Measurements from ENCODE around the gene DCHS1.

Gene DCHS1

GRCh38 chr11:6670202-6670830 is 14.7 kb upstream of the DCHS1 start:
- DNase-seq = no peak

- no peak for DNase-seq
Observed at GRCh38 chr11:6667733-6668374, 12.2 kb upstream of the DCHS1 start.

- no peak for DNase-seq
Observed at GRCh38 chr11:6666302-6667183, 10.9 kb upstream of the DCHS1 start.

GRCh38 chr11:6664551-6664950 is 8.9 kb upstream of the DCHS1 start:
- no peak for DNase-seq

GRCh38 chr11:6663794-6664469 is 8.3 kb upstream of the DCHS1 start:
- no peak for DNase-seq

- no peak for DNase-seq
Observed at GRCh38 chr11:6660712-6661111, 5.1 kb upstream of the DCHS1 start.

- no peak for DNase-seq
Observed at GRCh38 chr11:6658647-6659046, 3.0 kb upstream of the DCHS1 start.

- DNase-seq = no peak
Observed at GRCh38 chr11:6657346-6657745, 1.7 kb upstream of the DCHS1 start.

- no peak for DNase-seq
Observed at GRCh38 chr11:6656936-6657335, 1.3 kb upstream of the DCHS1 start.

- no peak for DNase-seq
Observed at GRCh38 chr11:6656584-6656915, 941 bp upstream of the DCHS1 start.

- peak; percentile 61 for DNase-seq
Observed at GRCh38 chr11:6655020-6655789, 404 bp downstream of the DCHS1 start.

- DNase-seq = no peak
Observed at GRCh38 chr11:6654281-6655019, 1.2 kb downstream of the DCHS1 start.

- no peak for DNase-seq
Observed at GRCh38 chr11:6653656-6654055, 2.0 kb downstream of the DCHS1 start.

- DNase-seq = no peak
Observed at GRCh38 chr11:6653097-6653496, 2.5 kb downstream of the DCHS1 start.

GRCh38 chr11:6652182-6652581 is 3.4 kb downstream of the DCHS1 start:
- DNase-seq = no peak

- DNase-seq = no peak
Observed at GRCh38 chr11:6650980-6651379, 4.6 kb downstream of the DCHS1 start.

- DNase-seq = no peak
Observed at GRCh38 chr11:6650104-6650503, 5.5 kb downstream of the DCHS1 start.

GRCh38 chr11:6648501-6648900 is 7.1 kb downstream of the DCHS1 start:
- no peak for DNase-seq

- peak; percentile 4 for DNase-seq
Observed at GRCh38 chr11:6647836-6648235, 7.8 kb downstream of the DCHS1 start.

GRCh38 chr11:6646918-6647679 is 8.5 kb downstream of the DCHS1 start:
- peak; percentile 52 for DNase-seq

GRCh38 chr11:6646576-6646917 is 9.1 kb downstream of the DCHS1 start:
- DNase-seq = peak; percentile 33
